ENCODE results near the gene MPHOSPH6.

MPHOSPH6 gene

DNA sequence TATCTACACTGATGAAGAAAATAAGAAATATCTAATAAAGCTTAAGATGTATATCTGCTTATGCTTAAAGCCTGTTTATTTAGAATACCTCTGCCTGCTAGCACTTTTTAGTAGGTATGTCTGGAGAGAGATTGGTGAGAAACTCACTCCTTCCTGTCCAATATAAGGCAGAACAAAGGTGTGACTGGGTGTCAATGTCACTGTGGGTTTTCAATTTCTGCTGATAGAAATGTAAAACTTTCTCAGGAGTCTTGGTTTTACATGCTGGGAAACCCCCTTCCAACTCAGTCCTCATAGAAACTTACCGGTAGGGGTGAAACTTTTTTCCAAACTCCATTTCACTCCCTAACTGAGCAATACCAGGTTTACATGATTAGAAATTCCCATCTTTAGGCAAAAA is 17.8 kb upstream of the MPHOSPH6 start:
- Histone ChIP-seq H3K14ac (ENCODE audit: low read length in 2 of 2) (no peak overlapping the region), H3K18ac (ENCODE audit: low read depth in 1 of 2, low read length in 2 of 2) (no peak overlapping the region), H3K27me3 (ENCODE audit: control insufficient read depth in 1 of 2, insufficient read depth in 1 of 2, low read length in 2 of 2) (peaks cover 0 to 11% of the 10 kb centered on the region in 2 experiments), H2AFZ (ENCODE audit: low read depth, low read length) (no peak overlapping the region), H4K91ac (ENCODE audit: low read length) (no peak overlapping the region), H3K36me3 (ENCODE audit: control insufficient read depth in 1 of 2, insufficient read depth in 2 of 2, low read depth in 1 of 2, low read length in 2 of 2) (no peaks in the 10 kb centered on the region), H3K4me3 (ENCODE audit: insufficient read depth in 1 of 2, low read depth in 1 of 2, low read length in 2 of 2) (no peak overlapping the region), H4K8ac (ENCODE audit: low read length) (no peak overlapping the region), H3K23ac (ENCODE audit: low read length in 2 of 2) (no peak overlapping the region), H3K4ac (ENCODE audit: low read depth in 1 of 2, low read length in 2 of 2) (no peak overlapping the region), H3K79me1 (replicated peaks; ENCODE audit: low read length, poor library complexity, severe bottlenecking) (no peaks in the 10 kb centered on the region), H2BK12ac (ENCODE audit: low read length in 2 of 2) (no peak overlapping the region), H2BK15ac (ENCODE audit: low read depth, poor library complexity, severe bottlenecking) (no peak overlapping the region), H3K27ac (ENCODE audit: low read length, poor library complexity, severe bottlenecking) (no peak overlapping the region), H2BK120ac (ENCODE audit: low read depth, low read length) (no peak overlapping the region), H3K9ac (ENCODE audit: low read length) (no peak overlapping the region), H3K9me3 (ENCODE audit: control insufficient read depth, low read length) (no peaks in the 10 kb centered on the region), H2BK5ac (ENCODE audit: low read depth, low read length, poor library complexity, severe bottlenecking) (no peak overlapping the region), H3K4me2 (ENCODE audit: low read length, poor library complexity, severe bottlenecking) (no peak overlapping the region), H2AK5ac (ENCODE audit: low read length, severe bottlenecking) (no peak overlapping the region), H3K4me1 (ENCODE audit: control insufficient read depth, insufficient read depth, low read depth, low read length) (no peaks in the 10 kb centered on the region)
- no peak for DNase-seq
- no CpG with 5 or more reads among the region's 1 CpG for WGBS

DNA sequence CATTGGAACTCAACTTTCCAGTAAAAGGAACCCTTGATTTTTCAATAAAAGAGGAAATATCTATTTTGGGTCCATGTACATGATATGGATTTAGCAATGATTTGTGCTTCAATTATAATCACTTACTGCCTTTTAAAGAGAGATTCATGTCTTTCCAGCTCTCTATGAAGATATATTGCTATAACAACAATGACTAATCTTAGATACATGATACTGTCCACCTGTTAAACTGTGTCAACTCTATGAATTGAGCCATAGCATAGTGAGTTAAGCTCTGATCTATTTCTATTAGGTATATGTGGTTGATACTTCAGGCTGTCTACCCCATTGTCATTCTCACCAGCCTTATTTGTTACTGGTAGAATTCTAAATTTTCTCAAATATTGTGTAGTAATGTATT is 15.0 kb upstream of the MPHOSPH6 start:
- no peak overlapping the region for H3K4me3 ChIP-seq (ENCODE audit: insufficient read depth in 1 of 2, low read depth in 1 of 2, low read length in 2 of 2)
- H3K27me3 ChIP-seq (ENCODE audit: control insufficient read depth in 1 of 2, insufficient read depth in 1 of 2, low read length in 2 of 2): peaks cover 0 to 11% of the 10 kb centered on the region in 2 experiments
- no peak overlapping the region for H3K9ac ChIP-seq (ENCODE audit: low read length)
- no peak for DNase-seq
- no peak overlapping the region for H3K4me2 ChIP-seq (ENCODE audit: low read length, poor library complexity, severe bottlenecking)
- no peak overlapping the region for H3K23ac ChIP-seq (ENCODE audit: low read length in 2 of 2)
- H3K4me1 ChIP-seq (ENCODE audit: control insufficient read depth, insufficient read depth, low read depth, low read length): no peaks in the 10 kb centered on the region
- no peaks in the 10 kb centered on the region for H3K36me3 ChIP-seq (ENCODE audit: control insufficient read depth in 1 of 2, insufficient read depth in 2 of 2, low read depth in 1 of 2, low read length in 2 of 2)
- H2BK12ac ChIP-seq (ENCODE audit: low read length in 2 of 2): no peak overlapping the region
- H3K79me1 ChIP-seq (replicated peaks; ENCODE audit: low read length, poor library complexity, severe bottlenecking): no peaks in the 10 kb centered on the region
- H2BK15ac ChIP-seq (ENCODE audit: low read depth, poor library complexity, severe bottlenecking): no peak overlapping the region
- H2AFZ ChIP-seq (ENCODE audit: low read depth, low read length): no peak overlapping the region
- no peak overlapping the region for H4K91ac ChIP-seq (ENCODE audit: low read length)
- H4K8ac ChIP-seq (ENCODE audit: low read length): no peak overlapping the region
- no peak overlapping the region for H2BK120ac ChIP-seq (ENCODE audit: low read depth, low read length)
- no peak overlapping the region for H3K4ac ChIP-seq (ENCODE audit: low read depth in 1 of 2, low read length in 2 of 2)
- no peak overlapping the region for H3K27ac ChIP-seq (ENCODE audit: low read length, poor library complexity, severe bottlenecking)
- H3K14ac ChIP-seq (ENCODE audit: low read length in 2 of 2): no peak overlapping the region
- H2BK5ac ChIP-seq (ENCODE audit: low read depth, low read length, poor library complexity, severe bottlenecking): no peak overlapping the region
- H3K18ac ChIP-seq (ENCODE audit: low read depth in 1 of 2, low read length in 2 of 2): no peak overlapping the region
- H2AK5ac ChIP-seq (ENCODE audit: low read length, severe bottlenecking): no peak overlapping the region
- H3K9me3 ChIP-seq (ENCODE audit: control insufficient read depth, low read length): no peaks in the 10 kb centered on the region

DNA sequence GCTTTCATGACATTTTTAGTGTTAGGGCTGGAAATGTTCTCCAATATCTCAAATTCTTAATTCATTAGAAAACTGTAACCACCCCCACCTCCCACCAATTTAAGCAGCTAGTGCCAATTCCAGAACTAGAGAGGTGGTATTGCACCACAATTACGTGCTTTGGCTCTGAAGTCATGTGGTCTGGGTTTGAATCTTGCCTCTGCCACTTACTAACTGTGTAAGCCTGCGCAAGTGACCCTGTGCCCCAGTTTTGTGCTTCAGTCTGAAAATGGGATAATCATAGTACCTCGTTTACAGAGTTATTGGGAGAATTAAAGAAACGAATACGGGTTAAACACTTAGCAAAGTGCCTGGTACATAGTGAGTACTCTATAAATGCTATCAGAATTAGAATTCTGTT is 14.2 kb upstream of the MPHOSPH6 start:
- no peaks in the 10 kb centered on the region for H3K9me3 ChIP-seq (ENCODE audit: control insufficient read depth, low read length)
- H4K91ac ChIP-seq (ENCODE audit: low read length): no peak overlapping the region
- no peak overlapping the region for H4K8ac ChIP-seq (ENCODE audit: low read length)
- H3K9ac ChIP-seq (ENCODE audit: low read length): no peak overlapping the region
- 69% methylated on average over 5 of the region's 5 CpGs for whole genome bisulfite sequencing
- H2AFZ ChIP-seq (ENCODE audit: low read depth, low read length): no peak overlapping the region
- H3K23ac ChIP-seq (ENCODE audit: low read length in 2 of 2): no peak overlapping the region
- H2BK12ac ChIP-seq (ENCODE audit: low read length in 2 of 2): no peak overlapping the region
- H3K27me3 ChIP-seq (ENCODE audit: control insufficient read depth in 1 of 2, insufficient read depth in 1 of 2, low read length in 2 of 2): peaks cover 2 to 12% of the 10 kb centered on the region in 2 experiments
- H2BK5ac ChIP-seq (ENCODE audit: low read depth, low read length, poor library complexity, severe bottlenecking): no peak overlapping the region
- no peak overlapping the region for H2AK5ac ChIP-seq (ENCODE audit: low read length, severe bottlenecking)
- no peak for DNase-seq
- no peaks in the 10 kb centered on the region for H3K36me3 ChIP-seq (ENCODE audit: control insufficient read depth in 1 of 2, insufficient read depth in 2 of 2, low read depth in 1 of 2, low read length in 2 of 2)
- H3K27ac ChIP-seq (ENCODE audit: low read length, poor library complexity, severe bottlenecking): no peak overlapping the region
- no peak overlapping the region for H2BK15ac ChIP-seq (ENCODE audit: low read depth, poor library complexity, severe bottlenecking)
- H3K4me3 ChIP-seq (ENCODE audit: insufficient read depth in 1 of 2, low read depth in 1 of 2, low read length in 2 of 2): no peak overlapping the region
- no peak overlapping the region for H3K14ac ChIP-seq (ENCODE audit: low read length in 2 of 2)
- no peaks in the 10 kb centered on the region for H3K4me1 ChIP-seq (ENCODE audit: control insufficient read depth, insufficient read depth, low read depth, low read length)
- H3K79me1 ChIP-seq (replicated peaks; ENCODE audit: low read length, poor library complexity, severe bottlenecking): no peaks in the 10 kb centered on the region
- H3K18ac ChIP-seq (ENCODE audit: low read depth in 1 of 2, low read length in 2 of 2): no peak overlapping the region
- H2BK120ac ChIP-seq (ENCODE audit: low read depth, low read length): no peak overlapping the region
- no peak overlapping the region for H3K4ac ChIP-seq (ENCODE audit: low read depth in 1 of 2, low read length in 2 of 2)
- H3K4me2 ChIP-seq (ENCODE audit: low read length, poor library complexity, severe bottlenecking): no peak overlapping the region

DNA sequence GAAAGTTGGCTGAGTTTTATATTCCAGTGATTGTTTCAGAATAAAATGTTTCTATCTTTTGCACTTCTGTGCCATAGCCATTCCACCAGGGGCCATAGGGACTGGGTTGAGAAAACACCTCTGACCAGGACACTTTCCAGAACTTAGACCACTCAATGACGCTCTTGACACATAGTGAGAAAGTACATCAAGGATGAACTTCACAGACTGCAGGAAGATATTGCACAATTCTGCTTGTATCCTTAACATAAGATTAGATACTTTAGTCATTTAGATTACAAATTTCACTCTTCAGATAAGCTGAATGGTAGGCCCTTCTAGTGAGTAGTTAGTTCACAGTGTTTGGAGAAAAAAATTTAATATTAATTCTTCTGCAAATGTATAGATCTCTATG is 13.0 kb upstream of the MPHOSPH6 start:
- Histone ChIP-seq H3K9ac (ENCODE audit: low read length) (no peak overlapping the region), H4K8ac (ENCODE audit: low read length) (no peak overlapping the region), H2AK5ac (ENCODE audit: low read length, severe bottlenecking) (no peak overlapping the region), H3K4me1 (ENCODE audit: control insufficient read depth, insufficient read depth, low read depth, low read length) (no peaks in the 10 kb centered on the region), H2BK120ac (ENCODE audit: low read depth, low read length) (no peak overlapping the region), H3K18ac (ENCODE audit: low read depth in 1 of 2, low read length in 2 of 2) (no peak overlapping the region), H2BK12ac (ENCODE audit: low read length in 2 of 2) (no peak overlapping the region), H3K27ac (ENCODE audit: low read length, poor library complexity, severe bottlenecking) (no peak overlapping the region), H2BK15ac (ENCODE audit: low read depth, poor library complexity, severe bottlenecking) (no peak overlapping the region), H3K4me3 (ENCODE audit: insufficient read depth in 1 of 2, low read depth in 1 of 2, low read length in 2 of 2) (no peak overlapping the region), H3K36me3 (ENCODE audit: control insufficient read depth in 1 of 2, insufficient read depth in 2 of 2, low read depth in 1 of 2, low read length in 2 of 2) (no peaks in the 10 kb centered on the region), H3K9me3 (ENCODE audit: control insufficient read depth, low read length) (no peaks in the 10 kb centered on the region), H3K4me2 (ENCODE audit: low read length, poor library complexity, severe bottlenecking) (no peak overlapping the region), H3K27me3 (ENCODE audit: control insufficient read depth in 1 of 2, insufficient read depth in 1 of 2, low read length in 2 of 2) (peaks cover 6 to 16% of the 10 kb centered on the region in 2 experiments), H3K14ac (ENCODE audit: low read length in 2 of 2) (no peak overlapping the region), H2AFZ (ENCODE audit: low read depth, low read length) (no peak overlapping the region), H3K4ac (ENCODE audit: low read depth in 1 of 2, low read length in 2 of 2) (no peak overlapping the region), H3K79me1 (replicated peaks; ENCODE audit: low read length, poor library complexity, severe bottlenecking) (no peaks in the 10 kb centered on the region), H3K23ac (ENCODE audit: low read length in 2 of 2) (no peak overlapping the region), H2BK5ac (ENCODE audit: low read depth, low read length, poor library complexity, severe bottlenecking) (no peak overlapping the region), H4K91ac (ENCODE audit: low read length) (no peak overlapping the region)
- WGBS: 100% methylated on average over 1 of the region's 1 CpG
- no peak for DNase-seq

Measured in mesenchymal stem cell (in vitro differentiated cells and primary cell).